Stimulated activated CD8-positive, alpha-beta memory T cell treated with anti-CD3 and anti-CD28 coated beads, Interleukin-4, amount 100 ng/mL, for 24 hours (primary cell): ENCODE results near the gene IGF2.

Experiments used
- DNase-seq: peaks from one replicate; pipeline ENCODE4 v3.0.0-alpha.2; 2020; ENCODE audit warnings: low read depth

IGF2 gene

GRCh38 chr11:2122907-2123627, 16.1 kb downstream of the IGF2 start:
- DNase-seq: no peak

- DNase-seq: no peak
These were observed 16.8 kb downstream of the IGF2 start for GRCh38 chr11:2122222-2122906.

- no peak for DNase-seq
These were observed 17.7 kb downstream of the IGF2 start for GRCh38 chr11:2121227-2122130.

GRCh38 chr11:2120359-2121100, 18.7 kb downstream of the IGF2 start:
- no peak for DNase-seq

- DNase-seq: no peak
These were observed 20.5 kb downstream of the IGF2 start for GRCh38 chr11:2118677-2119076.

- no peak for DNase-seq
These were observed 22.5 kb downstream of the IGF2 start for GRCh38 chr11:2116680-2117079.

GRCh38 chr11:2115308-2115707, 23.9 kb downstream of the IGF2 start:
- DNase-seq: no peak

- DNase-seq: no peak
These were observed 24.6 kb downstream of the IGF2 start for GRCh38 chr11:2114430-2115241.

- DNase-seq: no peak
These were observed 25.4 kb downstream of the IGF2 start for GRCh38 chr11:2113776-2114175.

- no peak for DNase-seq
These were observed 28.7 kb downstream of the IGF2 start for GRCh38 chr11:2110521-2110920.

GRCh38 chr11:2109541-2110019, 29.6 kb downstream of the IGF2 start:
- no peak for DNase-seq

GRCh38 chr11:2108675-2109491, 30.3 kb downstream of the IGF2 start:
- no peak for DNase-seq

- DNase-seq: no peak
These were observed 31.1 kb downstream of the IGF2 start for GRCh38 chr11:2107941-2108630.

- no peak for DNase-seq
These were observed 31.7 kb downstream of the IGF2 start for GRCh38 chr11:2107521-2107920.

- no peak for DNase-seq
These were observed 32.5 kb downstream of the IGF2 start for GRCh38 chr11:2106583-2107209.

GRCh38 chr11:2105511-2105910, 33.7 kb downstream of the IGF2 start:
- no peak for DNase-seq

- DNase-seq: no peak
These were observed 34.4 kb downstream of the IGF2 start for GRCh38 chr11:2104524-2105440.
